Raji (cell line): ENCODE data around the gene RSRC2.

Source experiments
- POLR2A ChIP-seq: IDR thresholded peaks from 2 replicates; pipeline ENCODE4 v1.6.1; 2011; ENCODE audit warnings: low read depth, low read length, control low read depth; ENCODE audit not compliant: insufficient read depth

Gene RSRC2

GRCh38 chr12:122526683-122527477 lies at the start of gene RSRC2, which contains the start of gene KNTC1:
Gene RSRC2 (minus strand): TSS chr12:122526936. CDS start chr12:122526853, 83 bp downstream.
Gene KNTC1 (plus strand): TSS chr12:122527249. CDS start chr12:122530064, 2,815 bp downstream.
- peak; percentile 84 for TF ChIP-seq POLR2A

GRCh38 chr12:122571821-122572220 lies 45.1 kb upstream of the RSRC2 start:
- no peak for TF ChIP-seq POLR2A

GRCh38 chr12:122569288-122569687 lies 42.6 kb upstream of the RSRC2 start:
- no peak for TF ChIP-seq POLR2A

GRCh38 chr12:122563361-122563760 lies 36.6 kb upstream of the RSRC2 start:
- TF ChIP-seq POLR2A = no peak

GRCh38 chr12:122560138-122560537 lies 33.4 kb upstream of the RSRC2 start:
- TF ChIP-seq POLR2A = no peak

GRCh38 chr12:122558745-122559641 lies 32.3 kb upstream of the RSRC2 start:
- no peak for TF ChIP-seq POLR2A

GRCh38 chr12:122547330-122547729 lies 20.6 kb upstream of the RSRC2 start:
- no peak for TF ChIP-seq POLR2A

- no peak for TF ChIP-seq POLR2A
Observed at GRCh38 chr12:122545855-122546254, 19.1 kb upstream of the RSRC2 start.

GRCh38 chr12:122544537-122544936 lies 17.8 kb upstream of the RSRC2 start:
- TF ChIP-seq POLR2A = no peak

GRCh38 chr12:122538496-122538895 lies 11.8 kb upstream of the RSRC2 start:
- no peak for TF ChIP-seq POLR2A

GRCh38 chr12:122537021-122537420 lies 10.3 kb upstream of the RSRC2 start:
- TF ChIP-seq POLR2A = no peak

GRCh38 chr12:122533856-122534255 lies 7.1 kb upstream of the RSRC2 start:
- no peak for TF ChIP-seq POLR2A

GRCh38 chr12:122528992-122529391 lies 2.3 kb upstream of the RSRC2 start:
- no peak for TF ChIP-seq POLR2A

- no peak for TF ChIP-seq POLR2A
Observed at GRCh38 chr12:122528582-122528981, 1.8 kb upstream of the RSRC2 start.

GRCh38 chr12:122527478-122527944 lies 775 bp upstream of the RSRC2 start:
- no peak for TF ChIP-seq POLR2A
